Activated CD4-positive, alpha-beta T cell treated with anti-CD3 and anti-CD28 coated beads for 36 hours (primary cell): Measurements from ENCODE around the gene PALM3. TPM values are rescaled to one million over a fixed set of nuclear protein-coding genes. Genes with fewer than 3 reads are reported as not detected.

Experiments
- ATAC-seq: fragments of 200-7000 bp; cut with Tn5 transposase; one replicate; pipeline ENCODE4 v1.10.0; 2021; ENCODE audit warnings: mild to moderate bottlenecking, moderate library complexity
- CTCF ChIA-PET: fragments of 350-600 bp; sonication (Branson Sonifier 250); formaldehyde crosslinking; loops from one replicate; lab custom pipeline; 2021; ENCODE audit warnings: antibody characterized with exemption; lab: Charles Lee
- POLR2A ChIA-PET: fragments of 350-600 bp; sonication (Branson Sonifier 250); formaldehyde crosslinking; loops from one replicate; lab custom pipeline; 2021; ENCODE audit warnings: antibody characterized with exemption, inconsistent platforms; lab: Charles Lee
- DNase-seq: peaks from one replicate; pipeline ENCODE4 v3.0.0-alpha.2; 2020
- H3K27ac Mint-ChIP-seq: one replicate; pipeline ENCODE4 v1.8.0; 2021; ENCODE audit warnings: mixed read lengths
- H3K27me3 Mint-ChIP-seq: one replicate; pipeline ENCODE4 v1.8.0; 2021; ENCODE audit warnings: mixed read lengths
- H3K36me3 Mint-ChIP-seq: one replicate; pipeline ENCODE4 v1.8.0; 2021; ENCODE audit warnings: low read depth, mixed read lengths
- H3K4me1 Mint-ChIP-seq: one replicate; pipeline ENCODE4 v1.8.0; 2021; ENCODE audit warnings: mixed read lengths
- H3K4me3 Mint-ChIP-seq: one replicate; pipeline ENCODE4 v1.8.0; 2021; ENCODE audit warnings: mild to moderate bottlenecking, moderate library complexity, mixed read lengths
- H3K9me3 Mint-ChIP-seq: one replicate; pipeline ENCODE4 v1.8.0; 2021; ENCODE audit warnings: low read depth, mixed read lengths
- intact Hi-C, 2 experiments: fragments of 100-400 bp; cut with DNase I in 1 of 2; cut with micrococcal nuclease in 1 of 2; formaldehyde crosslinking; loops; one replicate each; pipeline versions ENCODE4 v1.14.2 to v1.15.1; 2022 to 2024; cut with DNase I, micrococcal nuclease
- total RNA-seq, 2 experiments: library from RNA; stranded (reverse); gene quantifications; one replicate each; pipeline ENCODE4 v1.2.3, GENCODE V29; 2021

PALM3 gene
- total RNA-seq, 2 experiments from 2014 or later, result 0.16 TPM; not detected in 1

- DNase-seq (no peak), ATAC-seq (no peak)
- Mint-ChIP-seq H3K4me1 (peaks cover 3% of the 10 kb centered on the region), H3K27me3 (no peaks in the 10 kb centered on the region), H3K27ac (no peak overlapping the region), H3K9me3 (no peaks in the 10 kb centered on the region), H3K4me3 (no peak overlapping the region), H3K36me3 (no peaks in the 10 kb centered on the region)
- POLR2A ChIA-PET, result interaction anchor here (0.6 kb wide), 1 partner anchor 70 kb away, joined by 5 read pairs; no protein-coding TSS in a partner anchor
- CTCF ChIA-PET, result no interaction called here
- intact Hi-C loops, result no loop called here
Observed at GRCh38 chr19:14012378-14012915, 49.4 kb downstream of the PALM3 start.

- Mint-ChIP-seq H3K4me1 (peaks cover 34% of the 10 kb centered on the region), H3K27ac (peak overlapping the region; percentile 98), H3K27me3 (no peaks in the 10 kb centered on the region), H3K4me3 (peak overlapping the region; percentile 94), H3K9me3 (no peaks in the 10 kb centered on the region), H3K36me3 (no peaks in the 10 kb centered on the region)
- POLR2A ChIA-PET, result interaction anchor here (0.6 to 1.3 kb wide), 5 partner anchors 18 to 1068 kb away, joined by 3 to 8 read pairs (median 5); partner anchors contain the start of genes DCAF15 and IL27RA
- intact Hi-C loops, result loop anchor here (1.0 to 10.0 kb wide), 24 partner anchors 21 to 1216 kb away; partner anchors contain the start of genes DCAF15 (in 2 of the 2), ADGRE5 (in 1 of the 2), ASF1B (in 1 of the 2) and BRME1 (in 1 of the 2)
- CTCF ChIA-PET, result interaction anchor here (0.9 to 1.5 kb wide), 4 partner anchors 15 to 127 kb away, joined by 3 to 4 read pairs (median 3); partner anchors contain the start of gene IL27RA
- no peak for DNase-seq
- ATAC-seq, result peak; percentile 13
Observed at GRCh38 chr19:14006766-14007562, 54.9 kb downstream of the PALM3 start.

GRCh38 chr19:14006085-14006765, 55.7 kb downstream of the PALM3 start, which contains the start of gene RFX1:
TSS of gene RFX1 (minus strand) at chr19:14006320. CDS start at chr19:13993843, 12,477 bp downstream.
- Mint-ChIP-seq H3K27me3 (no peaks in the 10 kb centered on the region), H3K36me3 (no peaks in the 10 kb centered on the region), H3K4me3 (peak within 1 kb of the TSS; percentile 94), H3K4me1 (peaks cover 40% of the 10 kb centered on the region), H3K27ac (peak within 1 kb of the TSS; percentile 98), H3K9me3 (no peaks in the 10 kb centered on the region)
- ATAC-seq (peak; percentile 84), DNase-seq (peak; percentile 100)
- CTCF ChIA-PET, result interaction anchor here (0.9 to 1.1 kb wide), 3 partner anchors 16 to 126 kb away, joined by 3 to 4 read pairs (median 3); no protein-coding TSS in a partner anchor
- intact Hi-C loops, result loop anchor here (1.0 to 10.0 kb wide), 24 partner anchors 20 to 1215 kb away; partner anchors contain the start of genes DCAF15 (in 2 of the 2), ADGRE5 (in 1 of the 2), ASF1B (in 1 of the 2) and BRME1 (in 1 of the 2)
- POLR2A ChIA-PET, result interaction anchor here (0.5 to 1.3 kb wide), 7 partner anchors 17 to 1067 kb away, joined by 3 to 8 read pairs (median 5); partner anchors contain the start of genes DCAF15 and IL27RA

GRCh38 chr19:14005349-14006084, 56.4 kb downstream of the PALM3 start:
- H3K4me3 Mint-ChIP-seq, result peak overlapping the region; percentile 94
- intact Hi-C loops, result loop anchor here (1.0 to 10.0 kb wide), 24 partner anchors 19 to 1215 kb away; partner anchors contain the start of genes DCAF15 (in 2 of the 2), ADGRE5 (in 1 of the 2), ASF1B (in 1 of the 2) and BRME1 (in 1 of the 2)
- H3K9me3 Mint-ChIP-seq, result no peaks in the 10 kb centered on the region
- H3K4me1 Mint-ChIP-seq, result peaks cover 47% of the 10 kb centered on the region
- POLR2A ChIA-PET, result interaction anchor here (0.5 to 1.3 kb wide), 6 partner anchors 20 to 158 kb away, joined by 3 to 7 read pairs (median 4); partner anchors contain the start of genes DCAF15 and IL27RA
- peaks cover 4% of the 10 kb centered on the region for H3K36me3 Mint-ChIP-seq
- no peaks in the 10 kb centered on the region for H3K27me3 Mint-ChIP-seq
- peak overlapping the region; percentile 87 for H3K27ac Mint-ChIP-seq
- ATAC-seq (peak; percentile 36), DNase-seq (peak; percentile 97)
- CTCF ChIA-PET, result interaction anchor here (1.0 to 1.1 kb wide), 2 partner anchors 16 to 37 kb away, joined by 3 read pairs; no protein-coding TSS in a partner anchor

GRCh38 chr19:14004619-14005348, 57.1 kb downstream of the PALM3 start:
- no peak for DNase-seq
- POLR2A ChIA-PET, result interaction anchor here (0.6 to 1.7 kb wide), 2 partner anchors 18 to 157 kb away, joined by 4 to 5 read pairs; no protein-coding TSS in a partner anchor

More at GRCh38 chr19:14004619-14005348, 57.1 kb downstream of the PALM3 start:
- Mint-ChIP-seq H3K27ac (peak overlapping the region; percentile 87), H3K4me3 (peak overlapping the region; percentile 75), H3K4me1 (peaks cover 53% of the 10 kb centered on the region), H3K9me3 (no peaks in the 10 kb centered on the region), H3K36me3 (peaks cover 12% of the 10 kb centered on the region), H3K27me3 (no peaks in the 10 kb centered on the region)
- intact Hi-C loops, result loop anchor here in 1 of 2 experiments (5.0 to 10.0 kb wide), 3 partner anchors 378 to 1123 kb away; partner anchors contain the start of genes ADGRE5, CALR and FARSA
- no peak for ATAC-seq
- CTCF ChIA-PET, result interaction anchor here (0.7 to 0.9 kb wide), 2 partner anchors 19 to 102 kb away, joined by 3 to 4 read pairs; no protein-coding TSS in a partner anchor

Other genes with a start within 250 kb of the PALM3 start
- gene NANOS3, start 184.9 kb downstream of the PALM3 start, total RNA-seq, result 1 to 10 TPM; 1.2 to 1.6 TPM
- gene BRME1, start 156.0 kb downstream of the PALM3 start, total RNA-seq, result 1 to 10 TPM; 5.3 to 5.5 TPM
- 10 to 100 TPM; 30.2 to 34.3 TPM for gene CC2D1A, start 155.9 kb downstream of the PALM3 start, total RNA-seq
- under 1 TPM; 0.25 to 0.46 TPM for gene PODNL1, start 123.7 kb downstream of the PALM3 start, total RNA-seq
- 10 to 100 TPM; 55.8 to 61.6 TPM for gene DCAF15, start 109.6 kb downstream of the PALM3 start, total RNA-seq
- gene RFX1, start 55.8 kb downstream of the PALM3 start, total RNA-seq, result 10 to 100 TPM; 14.2 to 15.3 TPM
- gene RLN3, start 33.9 kb downstream of the PALM3 start, total RNA-seq, result not detected
- gene IL27RA, start 30.3 kb downstream of the PALM3 start, total RNA-seq, result 10 to 100 TPM; 49.8 to 52.0 TPM
- gene MISP3, start 10.7 kb upstream of the PALM3 start, total RNA-seq, result 1 to 10 TPM; 1.1 to 1.6 TPM
- gene C19orf67, start 23.7 kb upstream of the PALM3 start, total RNA-seq, result under 1 TPM; 0.21 to 0.39 TPM
- gene SAMD1, start 28.7 kb upstream of the PALM3 start, total RNA-seq, result 10 to 100 TPM; 72.9 to 73.8 TPM
- 10 to 100 TPM; 58.1 to 68.7 TPM for gene PRKACA, start 55.7 kb upstream of the PALM3 start, total RNA-seq
- 10 to 100 TPM; 64.6 to 70.4 TPM for gene ASF1B, start 74.5 kb upstream of the PALM3 start, total RNA-seq
- 10 to 100 TPM; 20.8 to 23.5 TPM for gene ADGRL1, start 144.1 kb upstream of the PALM3 start, total RNA-seq